SK-N-SH treated with all-trans-retinoic acid at 6 μM for 48 hours (cell line): ENCODE data around the gene TGIF2.

Experiments used
- PATZ1 ChIP-seq: fragments of 250-450 bp; sonication (Bioruptor Pico); IDR thresholded peaks from 2 replicates; pipeline ENCODE4 v1.8.0; 2020; ENCODE audit warnings: mild to moderate bottlenecking, moderate library complexity, borderline replicate concordance
- TOX ChIP-seq: fragments of 250-450 bp; sonication (Bioruptor Pico); IDR thresholded peaks from 2 replicates; pipeline ENCODE4 v1.8.0; 2021; ENCODE audit warnings: mild to moderate bottlenecking, moderate library complexity, borderline replicate concordance
- ZFP3 ChIP-seq: fragments of 250-450 bp; sonication (Bioruptor Pico); IDR thresholded peaks from 2 replicates; pipeline ENCODE4 v1.5.0; 2020; ENCODE audit warnings: mild to moderate bottlenecking, moderate library complexity

- TF ChIP-seq ZFP3: no peak
- TF ChIP-seq TOX (CRISPR knock-in tag): no peak
- no peak for TF ChIP-seq PATZ1 (CRISPR knock-in tag)
Observed at GRCh38 chr20:36591854-36592641, 18.7 kb downstream of the TGIF2 start.
